22Rv1 (cell line): ENCODE results near the gene GREM2.

Source experiments
- H3K27ac ChIP-seq: fragments of 450-650 bp; 2 replicates; pipeline ENCODE4 v1.5.1; 2017
- CTCF ChIP-seq: fragments of 450-650 bp; IDR thresholded peaks from 2 replicates; pipeline ENCODE4 v1.5.1; 2017; ENCODE audit warnings: mild to moderate bottlenecking
- ZFX ChIP-seq: fragments of 450-650 bp; IDR thresholded peaks from 2 replicates; pipeline ENCODE4 v1.6.1; 2017; ENCODE audit warnings: antibody characterized with exemption, borderline replicate concordance

The GREM2 gene

DNA sequence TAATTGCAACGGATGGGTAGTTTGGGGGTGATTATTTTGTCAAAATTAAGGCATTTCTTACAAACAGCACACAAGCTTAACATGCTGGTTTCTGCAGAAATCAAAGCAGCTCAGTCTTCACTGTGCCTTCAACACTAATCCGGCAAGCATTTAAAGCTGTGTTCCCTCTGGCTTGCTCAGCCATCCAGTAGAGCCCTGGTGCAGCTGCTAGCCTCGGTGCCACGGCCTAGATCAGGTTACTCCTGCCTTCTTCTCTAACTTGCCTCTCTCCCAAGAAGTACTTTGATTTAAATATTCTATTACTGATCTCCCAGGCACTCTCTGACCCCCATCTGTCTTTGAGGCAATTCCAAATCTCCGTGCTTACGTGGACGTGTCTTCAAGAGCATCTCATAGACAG lies 85.6 kb downstream of the GREM2 start:
- no peak for TF ChIP-seq CTCF
- no peak for TF ChIP-seq ZFX
- no peak overlapping the region for H3K27ac ChIP-seq

GRCh38 chr1:240524356-240525069 lies 87.4 kb downstream of the GREM2 start:
- TF ChIP-seq ZFX (no peak), CTCF (no peak)
- no peak overlapping the region for H3K27ac ChIP-seq

- H3K27ac ChIP-seq: no peak overlapping the region
- TF ChIP-seq CTCF (no peak), ZFX (no peak)
Measured at GRCh38 chr1:240522122-240522822, 89.7 kb downstream of the GREM2 start.

DNA sequence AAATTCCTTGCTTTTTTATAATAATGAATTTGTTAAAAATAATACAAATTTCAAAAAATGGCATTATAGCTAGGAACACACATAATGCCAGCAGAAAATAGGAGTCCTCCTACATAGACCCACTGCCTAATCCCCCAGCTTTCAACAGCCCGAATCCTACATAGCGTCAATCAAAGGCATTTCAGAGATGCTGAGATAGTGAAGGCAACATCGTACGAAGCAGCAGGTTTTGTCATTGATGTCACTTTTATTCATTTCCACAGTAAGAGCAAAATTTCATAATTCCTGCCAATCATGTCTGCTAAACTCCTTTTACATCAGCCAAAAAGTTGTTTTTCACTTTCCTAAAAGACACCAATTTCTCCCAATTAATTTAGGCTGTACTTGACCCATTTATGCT lies 94.1 kb downstream of the GREM2 start:
- no peak for TF ChIP-seq ZFX
- no peak for TF ChIP-seq CTCF
- no peak overlapping the region for H3K27ac ChIP-seq

DNA sequence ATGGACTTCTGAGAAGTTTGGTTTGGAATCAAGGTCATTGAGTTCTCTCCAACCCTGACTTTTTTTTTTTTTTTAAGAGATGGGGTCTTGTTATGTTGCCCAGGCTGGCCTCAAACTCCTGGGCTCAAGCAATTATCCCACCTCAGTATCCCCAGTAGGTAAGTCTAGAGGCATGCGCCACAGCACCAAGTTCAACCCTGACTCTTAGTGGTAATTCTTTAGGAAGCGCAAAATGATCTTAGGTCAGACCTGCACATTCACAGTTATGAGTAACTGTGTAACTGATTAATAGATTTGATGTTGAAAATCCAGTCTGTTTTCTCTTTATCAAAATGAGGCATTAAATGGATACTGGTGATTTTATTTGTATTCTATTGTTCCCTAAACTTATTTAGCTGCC lies 95.9 kb downstream of the GREM2 start:
- no peak for TF ChIP-seq ZFX
- TF ChIP-seq CTCF: no peak
- no peak overlapping the region for H3K27ac ChIP-seq

DNA sequence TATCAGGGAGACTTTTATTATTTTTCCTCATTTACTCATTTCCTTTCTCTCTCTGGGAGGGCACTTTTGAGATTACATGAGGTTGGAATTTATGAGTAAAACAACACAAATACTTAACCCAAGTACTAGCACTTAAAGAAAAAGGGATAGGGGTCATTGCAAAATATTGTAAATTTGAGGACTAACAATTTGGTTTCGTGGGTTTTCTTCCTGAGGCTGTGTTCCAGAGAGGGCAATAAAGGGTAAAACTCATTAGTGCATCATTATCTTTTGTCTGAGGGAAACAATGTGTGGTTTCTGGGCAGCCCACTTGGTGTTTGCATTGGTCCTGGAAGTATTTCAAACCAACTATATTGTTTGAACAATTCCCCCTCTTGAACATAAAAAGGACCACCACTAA lies 96.5 kb downstream of the GREM2 start:
- H3K27ac ChIP-seq: no peak overlapping the region
- TF ChIP-seq ZFX (no peak), CTCF (no peak)

- no peak overlapping the region for H3K27ac ChIP-seq
- no peak for TF ChIP-seq ZFX
- TF ChIP-seq CTCF: no peak
Measured at GRCh38 chr1:240511789-240512188, 100.2 kb downstream of the GREM2 start.
